ENCODE data around the gene ISCU.
A peak's percentile ranks its signal among the peaks of the same experiment; 100 is the strongest.
"Not testable (repeated sequence)": the region's sequence is repeated elsewhere in the genome, so short reads cannot be mapped to it uniquely, and the experiment has no call there.

Gene ISCU

GRCh38 chr12:108542320-108542719, 20.1 kb upstream of the ISCU start:
- TF ChIP-seq, protein P1, sequence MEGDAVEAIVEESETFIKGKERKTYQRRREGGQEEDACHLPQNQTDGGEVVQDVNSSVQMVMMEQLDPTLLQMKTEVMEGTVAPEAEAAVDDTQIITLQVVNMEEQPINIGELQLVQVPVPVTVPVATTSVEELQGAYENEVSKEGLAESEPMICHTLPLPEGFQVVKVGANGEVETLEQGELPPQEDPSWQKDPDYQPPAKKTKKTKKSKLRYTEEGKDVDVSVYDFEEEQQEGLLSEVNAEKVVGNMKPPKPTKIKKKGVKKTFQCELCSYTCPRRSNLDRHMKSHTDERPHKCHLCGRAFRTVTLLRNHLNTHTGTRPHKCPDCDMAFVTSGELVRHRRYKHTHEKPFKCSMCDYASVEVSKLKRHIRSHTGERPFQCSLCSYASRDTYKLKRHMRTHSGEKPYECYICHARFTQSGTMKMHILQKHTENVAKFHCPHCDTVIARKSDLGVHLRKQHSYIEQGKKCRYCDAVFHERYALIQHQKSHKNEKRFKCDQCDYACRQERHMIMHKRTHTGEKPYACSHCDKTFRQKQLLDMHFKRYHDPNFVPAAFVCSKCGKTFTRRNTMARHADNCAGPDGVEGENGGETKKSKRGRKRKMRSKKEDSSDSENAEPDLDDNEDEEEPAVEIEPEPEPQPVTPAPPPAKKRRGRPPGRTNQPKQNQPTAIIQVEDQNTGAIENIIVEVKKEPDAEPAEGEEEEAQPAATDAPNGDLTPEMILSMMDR (conservative IDR thresholded peaks at IDR 0.05; ENCODE audit: control insufficient read depth, insufficient read depth, low read depth, low read length) = no peak
- no peak for DNase-seq (ENCODE audit: low read depth)

DNA sequence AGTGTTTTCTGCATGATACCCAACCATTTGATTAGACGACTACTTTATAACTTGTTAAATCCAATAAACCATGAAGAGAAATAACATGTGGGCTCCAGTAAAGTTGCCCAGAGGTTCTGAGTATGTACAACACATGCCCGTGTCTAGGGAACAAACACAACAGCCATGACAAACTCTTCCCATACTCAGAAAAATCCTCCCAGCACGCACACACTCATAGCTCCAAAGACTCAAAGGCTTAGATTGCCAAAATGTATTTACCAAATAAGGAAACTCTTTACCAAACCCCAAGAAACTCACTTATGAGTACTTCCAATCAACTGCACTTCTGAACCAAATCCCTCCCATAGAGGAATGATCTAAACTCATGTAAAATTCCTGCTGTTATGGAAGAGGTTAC, 18.7 kb upstream of the ISCU start:
- no peak for DNase-seq (ENCODE audit: low read depth)
- H3K4me3 ChIP-seq (ENCODE audit: control insufficient read depth, low read depth, low read length) = no peak overlapping the region
- TF ChIP-seq, protein P1 (conservative IDR thresholded peaks at IDR 0.05; ENCODE audit: control insufficient read depth, insufficient read depth, low read depth, low read length) = no peak

More at GRCh38 chr12:108542320-108542719, 20.1 kb upstream of the ISCU start:
- H3K4me3 ChIP-seq (ENCODE audit: control insufficient read depth, low read depth, low read length) = no peak overlapping the region

DNA sequence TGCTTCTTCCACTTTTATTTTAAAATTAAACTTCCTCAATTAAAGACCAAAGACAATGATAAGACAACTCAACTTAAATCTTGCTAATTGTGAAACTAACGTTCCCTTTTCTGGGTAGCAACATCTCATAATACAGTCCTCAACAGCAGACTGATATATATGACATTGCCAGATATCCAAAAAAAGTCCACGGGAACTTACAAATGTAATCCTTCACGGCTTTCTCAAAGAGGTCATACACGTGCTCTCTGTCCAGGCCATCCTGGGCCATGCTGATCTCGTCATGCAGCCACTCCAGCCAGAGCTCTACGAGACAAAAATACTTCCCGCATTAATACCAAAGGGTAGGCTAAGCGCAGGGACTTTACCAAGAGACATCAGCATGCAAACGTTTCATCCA, 14.7 kb upstream of the ISCU start:
- no peak for DNase-seq (ENCODE audit: low read depth)
- no peak overlapping the region for H3K4me3 ChIP-seq (ENCODE audit: control insufficient read depth, low read depth, low read length)
- TF ChIP-seq, protein P1 (conservative IDR thresholded peaks at IDR 0.05; ENCODE audit: control insufficient read depth, insufficient read depth, low read depth, low read length) = no peak

DNA sequence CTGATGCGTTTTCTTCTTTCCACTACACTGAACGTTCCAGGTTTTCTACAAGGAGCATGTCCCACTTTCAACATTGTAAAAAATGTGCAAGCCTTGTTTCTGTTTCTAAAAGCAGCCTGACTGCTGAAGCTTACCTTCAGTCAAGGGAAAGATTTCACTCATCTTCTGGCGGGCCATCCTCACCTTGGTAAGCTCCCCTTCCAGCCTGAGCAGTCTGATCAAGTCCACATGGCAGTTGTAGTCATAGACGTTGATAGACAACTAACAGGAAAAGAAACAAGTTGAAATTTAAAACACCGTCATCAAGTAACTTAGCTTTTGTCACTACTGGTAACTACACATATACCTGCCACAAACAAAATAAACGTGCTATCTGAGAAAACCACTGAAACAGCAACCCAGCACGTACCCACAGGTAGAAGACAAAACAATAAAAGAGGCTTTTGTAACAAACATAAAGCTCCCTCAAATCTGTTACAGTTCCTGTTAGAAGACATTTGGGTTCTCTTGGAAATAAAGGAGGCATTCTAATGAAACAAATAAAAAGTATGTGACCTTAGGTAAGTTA, 13.4 kb upstream of the ISCU start:
- TF ChIP-seq, protein P1 (conservative IDR thresholded peaks at IDR 0.05; ENCODE audit: control insufficient read depth, insufficient read depth, low read depth, low read length) = no peak
- no peak overlapping the region for H3K4me3 ChIP-seq (ENCODE audit: control insufficient read depth, low read depth, low read length)
- no peak for DNase-seq (ENCODE audit: low read depth)

GRCh38 chr12:108551535-108551934, 10.9 kb upstream of the ISCU start:
- TF ChIP-seq, protein P1 (conservative IDR thresholded peaks at IDR 0.05; ENCODE audit: control insufficient read depth, insufficient read depth, low read depth, low read length) = no peak
- no peak overlapping the region for H3K4me3 ChIP-seq (ENCODE audit: control insufficient read depth, low read depth, low read length)
- peak; percentile 55 for DNase-seq (ENCODE audit: low read depth)

- no peak overlapping the region for H3K4me3 ChIP-seq (ENCODE audit: control insufficient read depth, low read depth, low read length)
- TF ChIP-seq, protein P1 (conservative IDR thresholded peaks at IDR 0.05; ENCODE audit: control insufficient read depth, insufficient read depth, low read depth, low read length) = no peak
Observed at GRCh38 chr12:108553799-108554198, 8.6 kb upstream of the ISCU start.

GRCh38 chr12:108555383-108555782, 7.0 kb upstream of the ISCU start:
- not testable (repeated sequence) for H3K4me3 ChIP-seq (ENCODE audit: control insufficient read depth, low read depth, low read length); DNase-seq (ENCODE audit: low read depth)

More at GRCh38 chr12:108553799-108554198, 8.6 kb upstream of the ISCU start:
- no peak for DNase-seq (ENCODE audit: low read depth)

Measured in fibroblast of mammary gland (primary cell).